ENCODE data around the gene ADM2. TPM values are rescaled to one million over a fixed set of nuclear protein-coding genes. Genes with fewer than 3 reads are reported as not detected.

The ADM2 gene
- total RNA-seq, 4 donors from 2014 or later = under 0.01 to 1.9 (median 0.89) TPM

DNA sequence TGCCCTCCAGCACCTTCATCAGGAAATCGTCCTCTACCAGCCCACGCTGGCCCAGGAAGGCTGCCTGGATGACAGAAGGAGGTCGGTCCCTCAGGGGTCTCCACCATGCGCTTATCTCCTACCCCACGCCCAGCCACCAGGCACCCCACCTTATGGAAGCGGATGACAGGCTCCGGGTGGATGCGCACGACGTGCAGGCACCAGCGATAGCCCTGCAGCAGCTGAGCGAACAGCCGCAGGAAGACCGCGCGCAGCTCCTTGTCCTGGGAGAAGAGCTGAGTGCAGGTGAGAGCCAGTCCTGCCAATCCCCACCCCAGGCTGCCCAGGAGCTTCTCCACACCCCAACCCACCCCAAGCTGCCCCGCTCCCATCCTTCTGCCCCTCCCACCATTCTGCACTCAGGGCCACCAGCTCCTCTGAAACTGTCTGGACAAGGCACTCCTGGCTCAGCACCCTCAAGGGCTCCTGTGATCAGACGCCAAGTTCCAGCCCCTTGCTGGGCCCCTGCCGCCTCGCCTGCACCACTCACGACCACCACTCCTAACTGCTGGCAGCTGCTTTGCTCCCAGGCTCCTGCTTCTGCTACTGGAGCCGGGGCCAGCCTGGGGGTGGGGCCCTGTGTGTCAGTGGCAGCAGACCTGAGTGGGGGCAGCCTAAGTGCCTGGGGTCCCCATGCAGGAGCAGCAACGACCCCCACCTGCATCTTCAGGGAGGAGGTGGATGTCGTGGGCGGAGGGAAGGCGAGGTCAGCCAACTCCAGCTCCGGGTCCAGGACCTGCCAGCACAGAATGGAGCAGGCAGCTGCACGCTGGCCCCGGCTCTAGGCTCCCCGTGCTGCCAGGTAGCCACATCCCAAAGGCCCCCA is 16.0 kb upstream of the ADM2 start:
- Histone ChIP-seq H3K27me3 (no peaks in the 10 kb centered on the region), H3K9me3 (no peaks in the 10 kb centered on the region), H3K36me3 (peaks cover 66 to 84% (median 76%) of the 10 kb centered on the region in 3 donors), H3K4me3 (no peak overlapping the region), H3K4me1 (peaks cover 25 to 47% (median 27%) of the 10 kb centered on the region in 3 donors), H3K27ac (no peak overlapping the region)
- 78% methylated on average over 8 of the region's 30 CpGs; no CpG with 5 or more reads in 1 of the 2 donors for WGBS, 2 donors
- no peak for DNase-seq
- TF ChIP-seq POLR2A (IDR thresholded peaks at IDR 0.05) = no peak
- TF ChIP-seq, protein P1, sequence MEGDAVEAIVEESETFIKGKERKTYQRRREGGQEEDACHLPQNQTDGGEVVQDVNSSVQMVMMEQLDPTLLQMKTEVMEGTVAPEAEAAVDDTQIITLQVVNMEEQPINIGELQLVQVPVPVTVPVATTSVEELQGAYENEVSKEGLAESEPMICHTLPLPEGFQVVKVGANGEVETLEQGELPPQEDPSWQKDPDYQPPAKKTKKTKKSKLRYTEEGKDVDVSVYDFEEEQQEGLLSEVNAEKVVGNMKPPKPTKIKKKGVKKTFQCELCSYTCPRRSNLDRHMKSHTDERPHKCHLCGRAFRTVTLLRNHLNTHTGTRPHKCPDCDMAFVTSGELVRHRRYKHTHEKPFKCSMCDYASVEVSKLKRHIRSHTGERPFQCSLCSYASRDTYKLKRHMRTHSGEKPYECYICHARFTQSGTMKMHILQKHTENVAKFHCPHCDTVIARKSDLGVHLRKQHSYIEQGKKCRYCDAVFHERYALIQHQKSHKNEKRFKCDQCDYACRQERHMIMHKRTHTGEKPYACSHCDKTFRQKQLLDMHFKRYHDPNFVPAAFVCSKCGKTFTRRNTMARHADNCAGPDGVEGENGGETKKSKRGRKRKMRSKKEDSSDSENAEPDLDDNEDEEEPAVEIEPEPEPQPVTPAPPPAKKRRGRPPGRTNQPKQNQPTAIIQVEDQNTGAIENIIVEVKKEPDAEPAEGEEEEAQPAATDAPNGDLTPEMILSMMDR (IDR thresholded peaks at IDR 0.05) = no peak
- intact Hi-C loops (cut with DNase I) = no loop called here

DNA sequence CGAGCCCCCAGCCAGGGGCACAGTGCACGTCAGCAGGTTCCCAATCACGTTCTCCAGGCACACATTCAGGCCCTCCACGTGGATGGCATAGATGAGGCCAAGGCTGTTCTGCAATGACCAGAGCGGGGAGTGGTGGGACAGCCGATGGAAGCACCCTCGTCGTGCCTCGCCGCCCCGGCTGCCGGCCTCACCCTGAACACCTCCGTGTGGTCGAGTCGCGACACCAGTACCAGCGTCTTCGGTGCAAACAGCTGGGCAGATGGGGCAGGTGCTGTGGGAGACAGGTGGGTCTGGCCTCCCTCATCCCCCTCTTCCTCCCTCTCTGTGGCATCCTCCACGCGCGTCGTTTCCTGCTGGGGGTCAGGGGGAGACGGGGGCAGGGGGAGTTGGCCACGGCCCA is 14.0 kb upstream of the ADM2 start:
- H3K9me3 ChIP-seq = no peaks in the 10 kb centered on the region
- no peak overlapping the region for H3K4me3 ChIP-seq
- peaks cover 33 to 47% (median 34%) of the 10 kb centered on the region in 3 donors for H3K4me1 ChIP-seq
- peaks cover 48 to 63% (median 58%) of the 10 kb centered on the region in 3 donors for H3K36me3 ChIP-seq
- 83 to 91% methylated on average over 14 to 16 of the region's 24 CpGs for WGBS, 2 donors
- no peak for DNase-seq
- H3K27ac ChIP-seq = no peak overlapping the region
- no peak for TF ChIP-seq POLR2A (IDR thresholded peaks at IDR 0.05)
- TF ChIP-seq, protein P1 (IDR thresholded peaks at IDR 0.05) = no peak
- intact Hi-C loops (cut with DNase I) = no loop called here
- H3K27me3 ChIP-seq = no peaks in the 10 kb centered on the region

DNA sequence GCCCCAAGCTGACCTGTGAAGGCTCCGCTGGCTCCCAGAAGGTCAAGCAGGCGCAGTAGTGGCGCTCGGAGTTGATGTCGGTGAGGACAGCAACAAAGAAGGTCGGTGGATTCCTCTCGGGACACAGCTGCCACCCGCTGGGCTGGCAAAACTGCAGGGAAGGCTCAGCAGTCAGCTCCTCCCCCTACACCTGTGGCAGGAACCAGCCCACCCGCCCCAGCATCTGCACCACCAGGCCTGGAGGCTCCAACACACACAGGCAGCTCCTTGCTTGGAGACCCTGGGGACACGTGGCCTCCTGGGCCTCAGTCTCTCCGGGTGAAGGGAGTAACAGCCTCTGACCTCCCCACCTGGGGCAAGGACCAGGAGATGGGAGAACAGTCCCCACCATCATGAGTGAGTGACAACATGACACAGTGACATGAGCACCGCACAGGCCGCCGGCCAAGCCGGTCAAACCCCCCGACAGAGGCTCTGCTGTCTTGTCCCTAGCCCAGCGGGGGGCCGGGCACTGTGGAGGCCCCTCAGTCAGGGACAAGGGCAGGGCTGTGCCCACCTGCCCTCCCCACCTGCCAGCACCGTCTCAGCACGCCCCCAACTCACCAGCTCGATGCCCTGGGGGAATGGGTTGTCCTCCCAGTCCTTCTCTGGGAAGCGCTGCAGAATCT is 13.4 kb upstream of the ADM2 start:
- no peaks in the 10 kb centered on the region for H3K9me3 ChIP-seq
- no peak for DNase-seq
- H3K4me1 ChIP-seq = peaks cover 39 to 50% (median 39%) of the 10 kb centered on the region in 3 donors
- peaks cover 43 to 58% (median 53%) of the 10 kb centered on the region in 3 donors for H3K36me3 ChIP-seq
- no peaks in the 10 kb centered on the region for H3K27me3 ChIP-seq
- intact Hi-C loops (cut with DNase I) = no loop called here
- H3K27ac ChIP-seq = peak overlapping the region in 1 of 4 donors; percentile 91
- no CpG with 5 or more reads among the region's 22 CpGs for WGBS, 2 donors
- H3K4me3 ChIP-seq = no peak overlapping the region
- TF ChIP-seq, protein P1 (IDR thresholded peaks at IDR 0.05) = no peak
- TF ChIP-seq POLR2A (IDR thresholded peaks at IDR 0.05) = no peak

DNA sequence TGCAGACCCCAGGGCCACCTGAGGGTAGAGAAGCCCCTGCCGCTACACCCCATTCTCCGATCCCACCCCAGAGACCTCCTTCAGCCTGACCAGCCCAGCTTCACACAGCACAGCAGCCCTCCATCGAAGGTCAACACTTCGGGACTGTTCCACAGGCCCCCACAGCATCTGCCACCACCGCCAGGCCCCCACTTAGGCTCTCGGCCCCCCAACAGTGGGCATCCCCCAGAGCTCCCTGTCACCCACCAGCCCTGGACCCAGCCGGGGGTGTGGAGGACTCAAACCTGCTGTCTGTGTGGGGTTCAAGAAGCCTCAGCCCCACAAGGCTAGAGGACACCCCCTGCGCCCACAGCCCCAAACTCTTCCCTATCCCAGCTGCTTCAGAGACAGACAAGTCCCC is 12.7 kb upstream of the ADM2 start:
- intact Hi-C loops (cut with DNase I) = no loop called here
- no peaks in the 10 kb centered on the region for H3K27me3 ChIP-seq
- peak overlapping the region; percentile 72 to 91 (median 80) for H3K27ac ChIP-seq
- no peak overlapping the region for H3K4me3 ChIP-seq
- DNase-seq = no peak
- H3K9me3 ChIP-seq = no peaks in the 10 kb centered on the region
- H3K36me3 ChIP-seq = peaks cover 40 to 50% (median 45%) of the 10 kb centered on the region in 3 donors
- TF ChIP-seq, protein P1 (IDR thresholded peaks at IDR 0.05) = no peak
- TF ChIP-seq POLR2A (IDR thresholded peaks at IDR 0.05) = no peak
- WGBS, 2 donors = 80% methylated on average over 1 of the region's 8 CpGs; no CpG with 5 or more reads in 1 of the 2 donors
- peaks cover 46 to 57% (median 47%) of the 10 kb centered on the region in 3 donors for H3K4me1 ChIP-seq
